ENCODE results near the gene DNAH17.
"Not testable (repeated sequence)": the region's sequence is repeated elsewhere in the genome, so short reads cannot be mapped to it uniquely, and the experiment has no call there.

DNAH17 gene

GRCh38 chr17:78523934-78524655 is 53.1 kb downstream of the DNAH17 start:
- no peak for DNase-seq

- DNase-seq: no peak
Measured at GRCh38 chr17:78522031-78522809, 55.0 kb downstream of the DNAH17 start.

GRCh38 chr17:78517421-78517820 is 59.8 kb downstream of the DNAH17 start:
- no peak for DNase-seq

GRCh38 chr17:78515480-78515879 is 61.7 kb downstream of the DNAH17 start:
- no peak for DNase-seq

- DNase-seq: no peak
Measured at GRCh38 chr17:78514521-78514920, 62.7 kb downstream of the DNAH17 start.

GRCh38 chr17:78512976-78513375 is 64.2 kb downstream of the DNAH17 start:
- DNase-seq: no peak

GRCh38 chr17:78510141-78511075 is 66.8 kb downstream of the DNAH17 start:
- no peak for DNase-seq

- DNase-seq: no peak
Measured at GRCh38 chr17:78507526-78507925, 69.7 kb downstream of the DNAH17 start.

GRCh38 chr17:78506454-78507309 is 70.5 kb downstream of the DNAH17 start:
- no peak for DNase-seq

- no peak for DNase-seq
Measured at GRCh38 chr17:78504156-78504925, 72.9 kb downstream of the DNAH17 start.

- DNase-seq: not testable (repeated sequence)
Measured at GRCh38 chr17:78503388-78503787, 73.8 kb downstream of the DNAH17 start.

- no peak for DNase-seq
Measured at GRCh38 chr17:78502611-78503148, 74.5 kb downstream of the DNAH17 start.

- DNase-seq: no peak
Measured at GRCh38 chr17:78501241-78502036, 75.8 kb downstream of the DNAH17 start.

- DNase-seq: no peak
Measured at GRCh38 chr17:78500806-78501205, 76.4 kb downstream of the DNAH17 start.

- no peak for DNase-seq
Measured at GRCh38 chr17:78499715-78500540, 77.3 kb downstream of the DNAH17 start.

- DNase-seq: no peak
Measured at GRCh38 chr17:78498848-78499247, 78.3 kb downstream of the DNAH17 start.

- peak; percentile 85 for DNase-seq
Measured at GRCh38 chr17:78497115-78497540, 80.1 kb downstream of the DNAH17 start.

- DNase-seq: no peak
Measured at GRCh38 chr17:78496311-78496710, 80.9 kb downstream of the DNAH17 start.

- DNase-seq: no peak
Measured at GRCh38 chr17:78495634-78496033, 81.6 kb downstream of the DNAH17 start.
